GM18870 (cell line): ENCODE results near the gene VSTM1.
"Not testable (repeated sequence)": the region's sequence is repeated elsewhere in the genome, so short reads cannot be mapped to it uniquely, and the experiment has no call there.

Source experiments
- ATAC-seq: cut with Tn5 transposase; IDR thresholded peaks from one replicate; pipeline ENCODE4 v1.9.1; 2021; ENCODE audit warnings: moderate library complexity; ENCODE audit not compliant: unreplicated experiment

VSTM1 gene, protein sequence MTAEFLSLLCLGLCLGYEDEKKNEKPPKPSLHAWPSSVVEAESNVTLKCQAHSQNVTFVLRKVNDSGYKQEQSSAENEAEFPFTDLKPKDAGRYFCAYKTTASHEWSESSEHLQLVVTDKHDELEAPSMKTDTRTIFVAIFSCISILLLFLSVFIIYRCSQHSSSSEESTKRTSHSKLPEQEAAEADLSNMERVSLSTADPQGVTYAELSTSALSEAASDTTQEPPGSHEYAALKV

DNA sequence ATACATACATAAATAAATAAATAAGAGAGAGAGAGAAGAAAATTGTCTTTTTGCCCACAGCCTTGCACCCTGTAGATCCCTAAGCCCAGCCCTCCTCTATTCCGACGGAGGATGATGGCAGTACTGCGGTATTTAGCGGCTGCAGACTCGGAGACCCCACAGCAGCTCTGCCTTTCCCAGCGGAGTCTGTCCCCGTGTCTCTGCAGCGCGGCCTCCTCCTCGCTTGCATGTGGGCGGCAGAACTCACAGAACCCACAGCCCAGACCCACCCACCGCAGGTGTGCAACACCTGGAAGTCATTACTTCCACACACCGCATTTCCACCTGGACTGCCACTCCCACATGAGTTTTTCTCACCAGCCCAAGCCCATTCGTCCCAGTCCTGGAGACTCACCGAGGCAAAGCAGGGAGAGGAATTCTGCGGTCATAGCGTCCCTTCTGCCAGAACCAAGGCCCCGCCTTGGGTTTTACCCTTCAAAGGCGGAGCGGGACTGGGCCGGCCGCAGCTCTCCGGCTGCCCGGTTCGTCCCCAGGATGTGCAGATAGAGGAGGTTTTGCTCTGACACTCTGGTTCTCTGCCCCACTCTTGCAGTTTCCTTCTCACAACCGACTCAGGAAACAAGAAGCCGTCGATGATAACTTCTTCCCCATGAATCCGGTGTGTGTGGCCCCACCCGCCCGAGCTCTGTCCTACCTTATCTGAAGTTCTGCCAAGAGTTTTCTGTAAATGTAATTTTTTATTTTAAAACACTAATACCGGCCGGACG lies at the start of gene VSTM1:
Gene VSTM1 (minus strand): TSS at position 548 of the 767 bp plus-strand sequence. CDS start 120 bp downstream, at position 428.
- no peak for ATAC-seq

DNA sequence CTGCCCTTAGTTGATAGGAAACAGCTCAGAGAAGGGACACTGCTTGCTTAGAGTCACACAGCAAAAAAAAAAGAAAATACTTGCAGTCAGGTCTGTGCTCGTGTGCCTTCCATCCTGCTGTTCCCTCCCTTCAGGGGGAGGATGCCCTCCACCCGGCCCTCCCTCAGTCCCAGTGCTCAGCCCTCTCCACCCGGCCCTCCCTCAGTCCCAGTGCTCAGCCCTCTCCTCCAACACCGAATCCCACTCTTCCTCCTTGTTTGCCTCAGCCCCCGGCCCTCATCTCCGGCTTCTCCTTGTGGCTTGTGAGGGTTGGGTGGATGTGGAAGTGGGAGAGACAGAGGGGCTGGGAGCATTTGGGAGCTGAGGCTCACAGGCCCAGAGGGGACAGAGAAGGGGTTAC lies 46.0 kb upstream of the VSTM1 start:
- no peak for ATAC-seq

DNA sequence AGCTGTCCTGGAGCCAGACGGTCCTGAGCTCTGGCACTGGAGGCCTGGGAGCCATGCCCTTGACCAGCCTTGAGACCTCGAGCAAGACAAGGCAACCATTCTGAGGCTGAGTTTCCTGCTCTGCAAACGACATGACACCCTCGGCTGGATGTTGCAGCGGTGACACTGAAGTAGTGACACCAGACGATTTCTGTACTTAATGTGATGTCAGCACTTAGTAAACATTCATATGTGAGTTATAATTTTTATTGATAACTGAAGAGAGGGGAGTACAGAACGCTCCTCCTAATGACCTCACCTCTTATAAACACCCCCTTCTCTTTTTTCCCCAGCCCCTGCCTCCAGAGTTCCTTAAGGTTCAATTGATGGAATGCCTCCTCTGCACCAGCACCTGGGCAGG lies 44.8 kb upstream of the VSTM1 start:
- ATAC-seq: no peak

DNA sequence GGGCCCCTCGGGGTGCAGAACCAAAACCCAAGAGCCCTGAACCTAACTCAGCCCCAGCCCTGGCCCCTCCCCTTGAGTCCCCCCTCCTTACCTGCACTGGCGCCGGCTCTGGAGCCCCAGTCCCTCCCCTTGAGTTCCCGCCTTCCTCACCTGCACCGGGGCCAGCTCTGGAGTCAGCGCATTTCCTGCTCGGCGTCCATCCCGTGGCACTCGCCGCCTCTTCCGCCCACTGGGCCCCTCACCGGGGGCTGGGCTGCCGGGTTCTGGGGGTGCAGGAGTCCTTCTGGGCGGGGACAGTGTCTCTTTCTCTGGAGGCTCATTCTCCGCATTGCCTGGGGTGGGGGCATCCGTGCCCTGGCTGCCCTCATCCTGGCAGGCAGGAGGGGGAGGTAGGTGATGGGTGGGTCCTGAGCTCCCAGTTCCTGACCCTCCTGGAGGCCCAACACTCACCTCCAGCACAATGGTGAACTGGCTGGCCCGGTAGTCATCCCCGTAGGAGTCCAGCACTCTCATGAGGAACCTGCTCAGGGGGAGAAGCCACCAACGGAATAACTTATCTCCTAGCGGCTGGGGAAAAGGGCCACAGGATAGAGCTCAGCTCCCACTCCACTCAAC lies 44.3 kb upstream of the VSTM1 start:
- no peak for ATAC-seq

DNA sequence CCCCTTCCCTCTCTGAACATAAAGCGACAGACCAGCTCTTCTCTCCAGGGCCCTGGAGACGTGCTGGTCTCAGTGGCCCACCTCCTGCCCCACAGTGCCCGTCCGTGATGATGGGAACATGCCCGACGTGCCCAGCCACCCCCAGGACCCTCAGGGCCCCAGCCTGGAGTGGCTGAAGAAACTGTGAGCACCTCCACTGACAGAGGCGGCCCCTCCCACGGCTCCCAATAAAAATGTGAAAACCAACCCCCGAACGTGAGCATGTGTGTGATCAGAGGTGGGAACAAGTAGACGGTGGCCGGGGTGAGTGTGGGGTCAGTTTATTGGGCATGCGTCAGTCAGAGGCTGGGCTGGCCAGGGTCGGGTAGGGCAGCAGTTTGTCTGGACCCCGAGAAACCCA lies 43.0 kb upstream of the VSTM1 start:
- no peak for ATAC-seq

DNA sequence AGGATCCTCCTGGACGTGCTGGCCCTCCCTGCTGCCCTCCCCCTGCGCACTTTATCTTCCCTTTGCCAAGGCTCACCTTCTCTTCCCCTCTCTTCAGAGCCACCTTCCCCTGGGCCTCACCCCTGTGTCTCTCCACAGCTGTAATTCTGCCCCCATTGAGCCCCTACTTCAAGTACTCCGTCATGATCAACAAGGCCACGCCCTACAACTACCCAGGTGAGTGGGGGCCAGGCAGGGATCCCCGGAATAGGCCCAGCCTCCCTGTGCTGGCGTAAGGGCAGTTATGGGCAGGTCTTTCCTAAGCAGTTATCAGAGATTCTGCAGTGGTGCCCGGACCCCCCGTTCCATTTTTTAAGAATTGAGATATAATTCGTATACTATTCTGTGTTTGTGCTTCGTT lies 42.1 kb upstream of the VSTM1 start:
- no peak for ATAC-seq

DNA sequence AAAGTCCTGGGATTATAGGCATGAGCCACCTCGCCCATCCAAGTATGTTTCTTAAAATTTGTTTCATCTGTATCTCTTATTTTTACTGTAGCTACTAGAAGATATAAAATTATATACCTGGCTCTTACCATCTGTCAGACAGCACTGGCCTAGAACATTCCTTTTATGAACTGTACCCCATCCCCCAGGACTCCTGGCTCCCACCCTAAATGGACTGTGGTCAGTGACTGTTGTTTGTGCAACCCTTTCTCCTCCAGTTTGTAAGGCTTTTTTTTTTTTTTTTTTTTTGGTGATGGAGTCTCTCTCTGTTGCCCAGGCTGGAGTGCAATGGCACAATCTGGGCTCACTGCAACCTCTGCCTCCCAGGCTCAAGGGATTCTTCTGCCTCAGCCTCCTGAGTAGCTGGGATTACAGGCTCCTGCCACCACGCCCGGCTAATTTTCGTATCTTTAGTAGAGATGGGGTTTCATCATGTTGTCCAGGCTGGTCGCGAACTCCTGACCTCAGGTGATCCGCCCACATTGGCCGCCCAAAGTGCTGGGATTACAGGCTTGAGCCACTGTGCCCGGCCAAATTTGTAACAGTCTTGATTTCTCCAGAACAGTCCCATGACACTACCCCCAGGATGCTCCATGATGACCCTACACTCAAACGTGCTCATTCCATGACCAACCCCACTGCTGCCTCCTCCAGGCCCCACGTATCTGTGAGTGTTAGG lies 41.5 kb upstream of the VSTM1 start:
- ATAC-seq: no peak

DNA sequence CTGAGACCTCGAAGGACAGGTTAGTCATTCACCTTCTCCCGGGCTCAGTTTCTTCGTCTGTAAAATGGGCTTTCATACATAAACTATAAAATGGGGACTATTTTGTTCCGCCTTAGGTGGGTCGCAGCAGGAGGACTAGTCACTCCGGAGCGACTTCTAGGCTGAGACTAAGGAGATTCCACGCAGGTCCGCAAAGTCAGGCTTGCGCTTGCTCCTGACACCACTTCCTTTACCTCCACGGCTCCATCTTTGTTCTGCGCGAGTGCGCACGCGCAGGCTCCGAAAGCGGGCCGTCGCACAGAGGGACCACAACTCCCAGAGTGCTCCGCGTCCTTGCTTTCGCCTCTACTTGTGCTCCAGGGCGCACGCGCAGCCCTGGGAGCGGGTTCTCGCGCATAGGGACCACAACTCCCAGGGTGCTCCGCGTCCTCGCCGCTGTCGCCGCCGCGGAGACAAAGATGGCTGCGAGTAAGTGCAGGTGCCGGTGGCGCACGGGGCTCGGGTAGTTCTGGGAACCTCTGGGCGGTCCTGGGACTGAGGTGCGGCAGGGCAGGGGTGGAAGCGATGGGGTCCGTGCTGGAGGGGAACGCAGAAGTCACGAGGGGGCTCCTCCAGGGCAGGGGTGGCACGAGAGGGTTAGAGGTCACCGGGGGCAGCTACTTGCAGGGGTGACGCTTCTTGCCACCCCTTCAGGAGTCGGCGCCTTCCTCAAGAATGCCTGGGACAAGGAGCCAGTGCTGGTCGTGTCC lies 38.9 kb upstream of the VSTM1 start, which contains the start of gene NDUFA3:
Gene NDUFA3 (plus strand): TSS at position 435 of the 749 bp plus-strand sequence. CDS start 24 bp downstream, at position 459.
- peak; percentile 88 for ATAC-seq

DNA sequence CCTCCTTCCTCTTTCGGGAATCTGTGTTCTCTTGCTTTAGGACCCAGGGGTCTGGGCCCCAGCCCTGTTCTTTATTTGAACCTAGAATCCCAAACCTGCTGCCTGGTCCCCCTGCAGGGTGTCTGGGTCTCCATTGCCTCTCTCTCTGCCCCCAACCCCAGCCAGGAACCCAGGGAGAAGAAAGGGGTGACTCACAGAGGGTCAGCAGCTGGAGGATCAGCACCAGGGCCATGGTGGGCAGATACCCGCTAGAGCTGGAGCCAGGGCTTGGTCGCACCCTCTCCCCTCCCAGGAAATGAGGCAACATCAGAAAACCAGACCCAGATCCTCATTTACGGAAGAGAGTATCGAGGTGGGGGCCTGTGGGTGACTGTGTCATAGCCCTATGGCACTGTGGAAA lies 36.9 kb upstream of the VSTM1 start, which contains the start of gene OSCAR:
Gene OSCAR (minus strand): TSS at position 243 of the 400 bp plus-strand sequence. CDS start 11 bp downstream, at position 232.
- no peak for ATAC-seq

DNA sequence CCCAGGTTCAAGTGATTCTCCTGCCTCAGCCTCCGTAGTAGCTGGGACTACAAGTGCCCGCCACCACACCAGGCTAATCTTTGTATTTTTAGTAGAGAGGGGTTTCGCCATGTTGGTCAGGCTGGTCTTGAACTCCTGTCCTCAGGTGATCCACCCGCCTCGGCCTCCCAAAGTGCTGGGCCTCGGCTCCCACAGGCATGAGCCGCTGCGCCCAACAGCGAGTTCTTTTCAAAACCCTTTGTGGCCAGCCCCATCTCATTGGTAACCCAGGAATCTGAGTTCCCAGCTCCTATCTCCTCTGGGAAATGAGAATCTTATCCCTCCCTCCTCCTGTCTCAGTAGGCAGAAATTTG lies 36.2 kb upstream of the VSTM1 start:
- not testable (repeated sequence) for ATAC-seq

DNA sequence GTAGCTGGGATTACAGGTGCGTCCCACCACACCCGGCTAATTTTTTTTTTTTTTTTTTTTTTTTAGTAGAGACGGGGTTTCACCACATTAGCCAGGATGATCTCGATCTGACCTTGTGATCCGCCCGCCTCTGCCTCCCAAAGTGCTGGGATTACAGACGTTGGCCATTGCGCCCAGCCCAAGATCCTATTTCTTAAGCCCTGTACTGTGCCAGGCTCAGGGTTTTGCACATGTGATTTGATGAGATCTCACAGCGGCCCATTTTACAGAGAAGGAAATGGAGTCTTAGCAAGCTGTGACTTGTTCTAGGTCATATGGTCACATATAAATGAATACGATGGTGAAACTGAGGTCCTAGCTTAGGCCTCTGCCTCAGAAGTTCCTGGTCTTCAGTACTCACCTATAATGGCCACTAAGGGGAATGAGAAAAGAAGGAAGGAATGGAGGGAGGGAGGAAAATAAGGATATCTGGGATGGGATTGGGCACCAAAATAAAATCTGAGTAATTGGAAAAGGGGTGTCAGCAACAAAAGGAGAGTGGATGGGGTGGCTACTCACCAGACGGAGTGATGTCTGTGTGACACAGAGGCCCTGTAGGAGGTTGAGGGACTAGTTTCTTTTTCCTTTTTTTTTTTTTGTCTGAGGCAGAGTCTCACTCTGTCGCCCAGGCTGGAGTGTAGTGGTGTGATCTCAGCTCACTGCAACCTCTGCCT lies 35.6 kb upstream of the VSTM1 start:
- ATAC-seq: no peak

DNA sequence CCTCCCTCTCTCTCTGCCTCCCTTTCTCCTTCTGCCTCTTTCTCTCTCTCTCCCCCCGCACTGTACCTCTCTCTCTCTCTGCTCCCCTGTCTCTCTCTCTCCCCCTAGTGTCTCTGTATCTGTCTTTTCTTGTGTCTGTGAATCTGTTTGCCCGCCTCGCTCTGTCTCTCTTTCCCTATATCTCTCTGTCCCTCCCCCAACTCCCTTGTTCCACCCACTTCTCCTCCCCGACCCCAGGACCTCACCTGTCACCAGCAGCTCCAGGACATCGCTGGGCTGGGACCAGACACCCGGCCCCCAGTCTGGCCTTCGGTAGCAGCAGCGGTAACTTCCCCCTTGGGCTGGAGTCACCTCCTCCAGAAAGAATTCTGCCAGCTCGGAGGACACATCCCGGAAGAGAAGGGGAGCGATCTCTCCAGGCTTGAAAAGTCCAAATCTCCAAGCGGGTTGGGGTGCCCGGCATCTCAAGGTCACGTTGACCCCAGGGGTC lies 33.0 kb upstream of the VSTM1 start:
- ATAC-seq: no peak

DNA sequence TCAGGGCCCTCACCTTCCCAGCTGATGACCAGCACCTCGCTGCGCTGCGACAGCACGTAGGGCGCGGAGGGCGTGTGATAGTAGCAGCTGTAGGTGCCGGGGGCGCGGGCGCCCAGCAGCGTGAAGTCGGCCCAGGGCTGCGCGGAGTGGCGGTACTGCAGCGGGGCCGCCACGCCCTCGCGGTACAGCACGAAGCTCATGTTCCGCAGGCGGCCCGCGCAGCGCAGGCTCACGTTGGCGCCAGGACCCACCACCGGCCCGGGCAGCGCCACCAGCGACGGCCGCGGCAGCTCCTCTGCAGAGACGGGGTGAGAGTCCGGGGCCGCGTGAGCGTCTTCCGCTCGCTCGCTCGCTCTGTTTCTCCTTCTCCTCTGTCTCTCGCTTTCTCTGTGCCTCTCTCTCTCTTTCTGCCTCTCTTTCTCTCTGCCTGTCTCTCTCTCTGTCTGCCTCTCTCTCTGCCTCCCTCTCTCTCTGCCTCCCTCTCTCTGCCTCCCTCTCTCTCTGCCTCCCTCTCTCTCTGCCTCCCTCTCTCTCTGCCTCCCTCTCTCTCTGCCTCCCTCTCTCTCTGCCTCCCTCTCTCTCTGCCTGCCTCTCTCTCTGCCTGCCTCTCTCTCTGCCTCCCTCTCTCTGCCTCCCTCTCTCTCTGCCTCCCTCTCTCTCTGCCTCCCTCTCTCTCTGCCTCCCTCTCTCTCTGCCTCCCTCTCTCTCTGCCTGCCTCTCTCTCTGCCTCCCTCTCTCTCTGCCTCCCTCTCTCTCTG lies 32.3 kb upstream of the VSTM1 start:
- not testable (repeated sequence) for ATAC-seq

DNA sequence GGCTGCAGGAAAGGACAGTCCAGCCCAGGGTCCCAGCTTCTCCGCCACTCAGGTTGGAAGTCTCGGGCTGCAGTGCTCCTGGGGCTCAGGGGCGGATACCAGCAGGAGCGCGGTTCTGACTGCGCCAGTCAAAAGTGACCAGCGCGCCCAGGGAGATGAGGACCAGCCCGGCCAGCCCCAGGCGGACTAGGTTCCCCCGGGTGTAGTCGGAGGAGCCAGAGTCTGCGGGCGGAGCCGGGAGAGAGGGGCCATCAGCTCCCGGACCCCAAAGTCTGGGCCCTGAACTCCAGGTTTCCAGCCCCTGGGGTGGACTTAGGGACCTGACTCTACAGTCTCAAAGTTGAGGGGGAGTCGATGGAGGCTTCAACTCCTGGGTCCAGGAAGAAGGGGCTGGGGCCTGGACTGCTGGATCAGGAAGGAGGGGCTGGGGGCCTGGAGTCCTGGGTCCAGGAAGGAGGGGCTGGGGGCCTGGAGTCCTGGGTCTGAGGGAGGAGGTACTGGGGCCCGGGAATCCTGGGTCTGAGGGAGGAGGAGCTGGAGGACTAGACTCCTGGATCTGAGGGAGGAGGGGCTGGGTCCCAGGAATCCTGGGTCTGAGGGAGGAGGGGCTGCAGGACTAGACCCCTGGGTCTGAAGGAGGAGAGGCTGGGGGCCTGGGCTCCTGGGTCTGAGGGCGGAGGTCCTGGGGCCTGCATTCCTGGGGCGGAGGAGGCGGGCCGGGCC lies 31.6 kb upstream of the VSTM1 start:
- ATAC-seq: no peak

DNA sequence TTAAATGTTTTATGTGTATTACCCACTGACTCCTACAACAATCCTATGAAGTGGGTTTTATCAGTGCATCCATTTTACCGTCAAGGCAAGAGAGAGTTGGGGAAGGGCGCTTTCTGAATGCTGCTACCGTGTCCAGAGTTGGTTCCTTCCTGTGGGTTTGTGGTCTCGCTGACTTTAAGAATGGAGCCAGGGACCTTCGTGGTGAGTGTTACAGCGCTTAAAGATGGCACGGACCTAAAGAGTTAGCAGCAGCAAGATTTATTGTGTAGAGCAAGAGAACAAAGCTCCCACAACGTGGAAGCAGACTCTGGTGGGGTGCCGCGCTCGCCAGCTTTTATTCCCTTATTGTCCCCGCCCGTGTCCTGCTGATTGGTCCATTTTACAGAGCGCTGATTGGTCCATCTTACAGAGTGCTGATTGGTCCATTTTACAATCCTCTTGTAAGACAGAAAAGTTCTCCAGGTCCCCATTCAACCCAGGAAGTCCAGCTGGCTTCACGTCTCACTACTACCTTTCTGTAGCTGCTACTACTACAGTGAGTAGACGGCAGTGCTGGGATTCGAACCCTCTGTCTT lies 30.8 kb upstream of the VSTM1 start:
- ATAC-seq: no peak

DNA sequence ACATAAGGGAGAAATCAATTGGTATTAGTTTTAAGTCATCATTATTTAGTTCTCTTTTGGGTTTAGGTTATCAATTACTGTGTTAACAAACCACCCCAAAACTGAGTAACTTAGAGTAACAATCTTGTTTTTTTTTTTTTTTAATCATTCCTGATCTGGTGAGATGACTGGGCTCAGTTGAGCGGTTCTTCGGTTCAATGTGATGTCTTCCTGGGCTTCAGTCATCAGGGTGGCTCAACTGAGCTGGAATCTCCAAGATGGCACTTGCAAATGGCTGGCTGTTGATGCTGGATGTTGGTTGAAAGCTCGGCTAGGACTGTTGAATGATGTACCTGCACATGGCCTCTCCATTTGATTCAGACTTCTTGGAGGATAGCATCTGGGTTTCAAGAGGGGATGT lies 20.7 kb upstream of the VSTM1 start:
- no peak for ATAC-seq

DNA sequence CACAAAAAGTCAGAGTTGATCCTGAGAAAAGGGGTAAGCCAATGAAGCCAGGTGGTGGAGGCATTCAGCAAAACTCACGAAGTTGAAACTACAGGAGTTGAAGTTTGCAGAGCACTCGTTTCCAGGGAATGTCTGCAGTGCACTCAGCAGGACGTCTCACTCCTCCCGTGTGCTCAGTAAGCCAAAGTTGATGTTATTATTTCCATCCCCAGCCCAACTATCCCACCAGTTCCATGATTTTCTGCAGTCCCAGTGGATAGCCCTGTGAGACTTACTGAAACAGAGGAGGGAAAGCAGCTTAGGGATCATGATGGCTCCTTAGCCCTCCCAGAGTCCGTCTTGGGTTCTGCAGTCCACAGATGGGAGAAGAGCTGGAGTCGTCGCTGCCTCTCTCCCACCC lies 17.3 kb upstream of the VSTM1 start, which contains the start of gene TARM1:
Gene TARM1 (minus strand): TSS at position 334 of the 400 bp plus-strand sequence. CDS start 25 bp downstream, at position 309.
- no peak for ATAC-seq

DNA sequence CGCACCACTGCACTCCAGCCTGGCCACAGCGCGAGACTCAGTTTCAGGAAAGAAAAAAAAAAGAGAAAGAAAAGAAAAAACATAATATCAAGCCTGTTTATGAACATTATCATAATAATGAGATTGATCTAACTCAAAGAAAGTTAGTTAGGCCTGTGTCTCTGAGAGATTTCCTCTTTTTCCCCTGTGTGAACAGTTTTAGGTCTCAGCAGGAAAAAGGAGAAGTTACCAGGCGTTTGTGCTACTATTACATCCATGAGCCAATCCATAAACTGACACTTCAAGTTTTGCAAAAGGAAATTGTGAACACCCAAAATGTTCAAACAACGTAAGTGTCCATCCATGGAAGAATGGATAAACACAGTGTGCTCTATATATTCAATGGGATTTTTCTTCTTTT lies 13.6 kb upstream of the VSTM1 start:
- ATAC-seq: no peak
